Lung (tissue), 16 donors: ENCODE results near the gene CXorf65. TPM values are rescaled to one million over a fixed set of nuclear protein-coding genes. Genes with fewer than 3 reads are reported as not detected.

Source experiments
- ATAC-seq: fragments of 200-7000 bp; cut with Tn5 transposase; one replicate; pipeline ENCODE4 v1.9.1; 2020; ENCODE audit warnings: moderate number of reproducible peaks; ENCODE audit not compliant: insufficient read depth, low FRiP score
- DNase-seq, 3 donors: peaks; one replicate each; pipeline ENCODE4 v3.0.0-alpha.2; 2013 to 2017
- H3K27ac ChIP-seq, 2 donors: one replicate each; pipeline ENCODE4 v1.5.1; 2013; ENCODE audit warnings: mild to moderate bottlenecking in 2 of 2, moderate library complexity in 2 of 2, control low read depth in 1 of 2, inconsistent platforms in 1 of 2, low read depth in 1 of 2, low read length in 1 of 2
- H3K27me3 ChIP-seq, 3 donors: one replicate each; pipeline ENCODE4 v1.5.1; 2013; ENCODE audit warnings: low read length in 2 of 3; ENCODE audit not compliant: control insufficient read depth in 3 of 3, insufficient read depth in 3 of 3
- H3K36me3 ChIP-seq, 4 donors: one replicate each; pipeline ENCODE4 v1.5.1; 2013; ENCODE audit warnings: low read length in 4 of 4, mild to moderate bottlenecking in 1 of 4, moderate library complexity in 1 of 4; ENCODE audit not compliant: control insufficient read depth in 4 of 4, insufficient read depth in 4 of 4
- H3K4me1 ChIP-seq, 5 donors: one replicate each; pipeline ENCODE4 v1.5.1; 2013; ENCODE audit warnings: low read length in 5 of 5, mild to moderate bottlenecking in 2 of 5, moderate library complexity in 1 of 5; ENCODE audit not compliant: control insufficient read depth in 5 of 5, insufficient read depth in 5 of 5
- H3K4me3 ChIP-seq: one replicate; pipeline ENCODE4 v1.5.1; 2013; ENCODE audit warnings: mild to moderate bottlenecking, control low read depth, moderate library complexity
- H3K9ac ChIP-seq, 2 donors: one replicate each; pipeline ENCODE4 v1.5.1; 2013; ENCODE audit warnings: low read length in 2 of 2, control low read depth in 1 of 2; ENCODE audit not compliant: insufficient read depth in 1 of 2
- H3K9me3 ChIP-seq, 4 donors: one replicate each; pipeline ENCODE4 v1.5.1; 2013; ENCODE audit warnings: low read length in 3 of 4, mild to moderate bottlenecking in 1 of 4, moderate library complexity in 1 of 4; ENCODE audit not compliant: control insufficient read depth in 4 of 4, insufficient read depth in 3 of 4
- CTCF ChIP-seq: IDR thresholded peaks from 2 replicates; pipeline ENCODE4 v1.5.1; 2012; ENCODE audit warnings: mild to moderate bottlenecking; ENCODE audit errors: control extremely low read depth, extremely low read depth
- WGBS, 2 donors: extraction: QIAGEN DNeasy Blood & Tissue Kit; methylation state at CpG; one replicate each; pipeline ENCODE4 v1.1.7; 2013; 5-methylcytosine and 5-hydroxymethylcytosine counted together
- long read RNA-seq, 5 donors: transcript quantifications; one replicate each; lab custom pipeline, GENCODE V29; 2026
- polyA plus RNA-seq, 2 donors: library from polyadenylated mRNA; stranded (reverse); fragments of 200-250 nt; gene quantifications; one replicate each; pipeline ENCODE4 v1.2.1, GENCODE V29; 2013
- total RNA-seq, 2 donors: library from RNA; depleted of rRNA in 1 of 2; stranded (reverse); fragments of >200 nt in 1 of 2; gene quantifications; one replicate each; pipeline ENCODE4 v1.2.1, GENCODE V29; 2014 to 2021
- donor health status: control.
- donor health status: control.
- donor health status: Bipolar disorder and iron deficiency.
- donor health status: healthy.
- donor health status: DM: yes; HTN: yes; CAD: no.

The CXorf65 gene
- total RNA-seq (not detected), polyA plus RNA-seq (1 to 10 TPM in 1 of 2 donors, under 1 TPM in 1; 0.95 to 2.6 TPM)
- long read RNA-seq, donor 1 = 0 reads
- long read RNA-seq, donor 2 = 0 reads
- long read RNA-seq, donor 3 = 0 reads
- long read RNA-seq, donor 4 = 0 reads
- long read RNA-seq, donor 5 = 0 reads

- Histone ChIP-seq H3K9ac (no peak within 1 kb of the TSS), H3K27me3 (peaks cover 0 to 2% (median 0%) of the 10 kb centered on the region in 3 donors), H3K36me3 (no peaks in the 10 kb centered on the region), H3K27ac (no peak within 1 kb of the TSS), H3K9me3 (peaks cover 0 to 4% (median under 1%) of the 10 kb centered on the region in 4 donors), H3K4me1 (peaks cover 0 to 33% (median 4%) of the 10 kb centered on the region in 5 donors), H3K4me3 (no peak within 1 kb of the TSS)
- 59 to 78% methylated on average over 1 of the region's 1 CpG for WGBS, 2 donors
- ATAC-seq = no peak
- no peak for TF ChIP-seq CTCF
- no peak for DNase-seq
Observed at GRCh38 chrX:71106427-71106826, at the start of gene CXorf65. CXorf65 (minus strand) TSS chrX:71106740; CDS start chrX:71106556, 184 bp downstream.

GRCh38 chrX:71154641-71155040 is 48.1 kb upstream of the CXorf65 start:
- Histone ChIP-seq H3K27me3 (no peaks in the 10 kb centered on the region), H3K9ac (no peak overlapping the region), H3K4me3 (no peak overlapping the region), H3K27ac (no peak overlapping the region), H3K36me3 (peaks cover 0 to 5% (median 0%) of the 10 kb centered on the region in 4 donors), H3K4me1 (no peaks in the 10 kb centered on the region), H3K9me3 (peaks cover 0 to 1% (median 0%) of the 10 kb centered on the region in 4 donors)
- ATAC-seq = no peak
- TF ChIP-seq CTCF = no peak
- WGBS, 2 donors = 44 to 56% methylated on average over 3 of the region's 3 CpGs
- DNase-seq = no peak

GRCh38 chrX:71154196-71154595 is 47.7 kb upstream of the CXorf65 start:
- TF ChIP-seq CTCF = no peak
- H3K4me3 ChIP-seq = no peak overlapping the region
- no peaks in the 10 kb centered on the region for H3K4me1 ChIP-seq
- H3K36me3 ChIP-seq = peaks cover 0 to 5% (median 0%) of the 10 kb centered on the region in 4 donors
- ATAC-seq = no peak
- no peaks in the 10 kb centered on the region for H3K27me3 ChIP-seq
- no peak overlapping the region for H3K9ac ChIP-seq
- peaks cover 0 to 1% (median 0%) of the 10 kb centered on the region in 4 donors for H3K9me3 ChIP-seq
- WGBS, 2 donors = 82 to 98% methylated on average over 7 of the region's 7 CpGs
- no peak for DNase-seq
- no peak overlapping the region for H3K27ac ChIP-seq

- 74 to 87% methylated on average over 7 of the region's 7 CpGs for WGBS, 2 donors
- H3K9ac ChIP-seq = no peak overlapping the region
- no peaks in the 10 kb centered on the region for H3K27me3 ChIP-seq
- no peak overlapping the region for H3K27ac ChIP-seq
- peaks cover 0 to 5% (median 0%) of the 10 kb centered on the region in 4 donors for H3K36me3 ChIP-seq
- DNase-seq (no peak), ATAC-seq (no peak)
- H3K9me3 ChIP-seq = no peaks in the 10 kb centered on the region
- TF ChIP-seq CTCF = no peak
- H3K4me3 ChIP-seq = no peak overlapping the region
- peaks cover 0 to 8% (median 0%) of the 10 kb centered on the region in 5 donors for H3K4me1 ChIP-seq
Observed at GRCh38 chrX:71151366-71151765, 44.8 kb upstream of the CXorf65 start.
